ENCODE measurements around the gene NFE2L1.
A peak's percentile ranks its signal among the peaks of the same experiment; 100 is the strongest.
"Not testable (repeated sequence)": the region's sequence is repeated elsewhere in the genome, so short reads cannot be mapped to it uniquely, and the experiment has no call there.

NFE2L1 gene

GRCh38 chr17:48047741-48048383 is at the start of gene NFE2L1:
Gene NFE2L1, plus strand, starts transcription at chr17:48048359. Its CDS starts 2,760 bp downstream, at chr17:48051119.
- ATAC-seq, result peak; percentile 96
- H3K4me1 Mint-ChIP-seq, result peaks cover 66% of the 10 kb centered on the region

GRCh38 chr17:47999582-47999981 is 48.6 kb upstream of the NFE2L1 start:
- H3K4me1 Mint-ChIP-seq, result peaks cover 19% of the 10 kb centered on the region
- peaks cover 12% of the 10 kb centered on the region for H3K27me3 Mint-ChIP-seq
- H3K27ac Mint-ChIP-seq, result no peak overlapping the region
- peak; percentile 66 for ATAC-seq
- no peaks in the 10 kb centered on the region for H3K9me3 Mint-ChIP-seq
- H3K4me3 Mint-ChIP-seq, result no peak overlapping the region
- no peak for DNase-seq

More at GRCh38 chr17:48047741-48048383, at the start of gene NFE2L1:
- Mint-ChIP-seq H3K27ac (peak within 1 kb of the TSS; percentile 98 to 100), H3K4me3 (peak within 1 kb of the TSS; percentile 86 to 95), H3K9me3 (no peaks in the 10 kb centered on the region), H3K27me3 (no peaks in the 10 kb centered on the region)
- peak; percentile 97 to 99 for DNase-seq

GRCh38 chr17:48001197-48001596 is 47.0 kb upstream of the NFE2L1 start:
- H3K9me3 Mint-ChIP-seq, result no peaks in the 10 kb centered on the region
- no peak overlapping the region for H3K27ac Mint-ChIP-seq
- DNase-seq, result no peak
- H3K4me3 Mint-ChIP-seq, result no peak overlapping the region
- no peak for ATAC-seq
- H3K4me1 Mint-ChIP-seq, result peaks cover 19% of the 10 kb centered on the region
- peaks cover 16% of the 10 kb centered on the region for H3K27me3 Mint-ChIP-seq

GRCh38 chr17:48001657-48002056 is 46.5 kb upstream of the NFE2L1 start:
- ATAC-seq, H3K9me3 Mint-ChIP-seq, H3K27ac Mint-ChIP-seq, DNase-seq, H3K4me3 Mint-ChIP-seq: not testable (repeated sequence)
- Mint-ChIP-seq H3K27me3 (peaks cover 16% of the 10 kb centered on the region), H3K4me1 (peaks cover 19% of the 10 kb centered on the region)

GRCh38 chr17:48002266-48002915 is 45.8 kb upstream of the NFE2L1 start:
- no peak for DNase-seq
- peak overlapping the region in 1 of 2 donors; percentile 24 for H3K27ac Mint-ChIP-seq
- no peak for ATAC-seq
- peaks cover 19% of the 10 kb centered on the region for H3K4me1 Mint-ChIP-seq
- H3K4me3 Mint-ChIP-seq, result no peak overlapping the region
- H3K9me3 Mint-ChIP-seq, result no peaks in the 10 kb centered on the region
- peaks cover 23% of the 10 kb centered on the region for H3K27me3 Mint-ChIP-seq

GRCh38 chr17:48002916-48003416 is 45.2 kb upstream of the NFE2L1 start:
- ATAC-seq (no peak), DNase-seq (no peak)
- Mint-ChIP-seq H3K27ac (no peak overlapping the region), H3K27me3 (peaks cover 23% of the 10 kb centered on the region), H3K4me3 (no peak overlapping the region), H3K9me3 (no peaks in the 10 kb centered on the region), H3K4me1 (peaks cover 19% of the 10 kb centered on the region)

- ATAC-seq, result no peak
- no peak overlapping the region for H3K27ac Mint-ChIP-seq
- peaks cover 19% of the 10 kb centered on the region for H3K4me1 Mint-ChIP-seq
- peaks cover 23% of the 10 kb centered on the region for H3K27me3 Mint-ChIP-seq
- DNase-seq, result no peak
- H3K9me3 Mint-ChIP-seq, result no peaks in the 10 kb centered on the region
- no peak overlapping the region for H3K4me3 Mint-ChIP-seq
Observed at GRCh38 chr17:48003417-48004151, 44.6 kb upstream of the NFE2L1 start.

- no peak for ATAC-seq
- Mint-ChIP-seq H3K9me3 (no peaks in the 10 kb centered on the region), H3K4me1 (peaks cover 15% of the 10 kb centered on the region), H3K27me3 (peaks cover 30% of the 10 kb centered on the region), H3K27ac (no peak overlapping the region), H3K4me3 (no peak overlapping the region)
- no peak for DNase-seq
Observed at GRCh38 chr17:48004983-48005382, 43.2 kb upstream of the NFE2L1 start.

GRCh38 chr17:48006936-48007709 is 41.0 kb upstream of the NFE2L1 start:
- DNase-seq (no peak), ATAC-seq (no peak)
- no peaks in the 10 kb centered on the region for H3K9me3 Mint-ChIP-seq
- H3K4me3 Mint-ChIP-seq, result no peak overlapping the region
- H3K4me1 Mint-ChIP-seq, result peaks cover 26% of the 10 kb centered on the region
- H3K27ac Mint-ChIP-seq, result no peak overlapping the region
- peaks cover 45% of the 10 kb centered on the region for H3K27me3 Mint-ChIP-seq

- DNase-seq (no peak), ATAC-seq (no peak)
- peaks cover 56% of the 10 kb centered on the region for H3K27me3 Mint-ChIP-seq
- peaks cover 20% of the 10 kb centered on the region for H3K4me1 Mint-ChIP-seq
- H3K9me3 Mint-ChIP-seq, result no peaks in the 10 kb centered on the region
- H3K4me3 Mint-ChIP-seq, result no peak overlapping the region
- H3K27ac Mint-ChIP-seq, result no peak overlapping the region
Observed at GRCh38 chr17:48010193-48010592, 38.0 kb upstream of the NFE2L1 start.

GRCh38 chr17:48011405-48012150 is 36.6 kb upstream of the NFE2L1 start:
- Mint-ChIP-seq H3K27me3 (peaks cover 56% of the 10 kb centered on the region), H3K4me1 (peaks cover 23% of the 10 kb centered on the region), H3K27ac (peak overlapping the region in 1 of 2 donors; percentile 32), H3K9me3 (no peaks in the 10 kb centered on the region), H3K4me3 (peak overlapping the region; percentile 73 to 84)
- ATAC-seq (peak; percentile 83), DNase-seq (peak; percentile 41 to 43)

- no peak overlapping the region for H3K27ac Mint-ChIP-seq
- H3K4me3 Mint-ChIP-seq, result peak overlapping the region; percentile 73 to 84
- DNase-seq (peak; percentile 62 to 64), ATAC-seq (peak; percentile 83)
- H3K4me1 Mint-ChIP-seq, result peaks cover 27% of the 10 kb centered on the region
- H3K27me3 Mint-ChIP-seq, result peaks cover 51% of the 10 kb centered on the region
- no peaks in the 10 kb centered on the region for H3K9me3 Mint-ChIP-seq
Observed at GRCh38 chr17:48012151-48012520, 36.0 kb upstream of the NFE2L1 start.

- DNase-seq (no peak), ATAC-seq (no peak)
- H3K4me3 Mint-ChIP-seq, result peak overlapping the region; percentile 73 to 84
- peaks cover 32% of the 10 kb centered on the region for H3K4me1 Mint-ChIP-seq
- peaks cover 48% of the 10 kb centered on the region for H3K27me3 Mint-ChIP-seq
- no peaks in the 10 kb centered on the region for H3K9me3 Mint-ChIP-seq
- no peak overlapping the region for H3K27ac Mint-ChIP-seq
Observed at GRCh38 chr17:48012654-48013053, 35.5 kb upstream of the NFE2L1 start.

- Mint-ChIP-seq H3K27me3 (peaks cover 48% of the 10 kb centered on the region), H3K4me3 (no peak overlapping the region), H3K27ac (no peak overlapping the region), H3K9me3 (no peaks in the 10 kb centered on the region), H3K4me1 (peaks cover 41% of the 10 kb centered on the region)
- ATAC-seq, result no peak
- no peak for DNase-seq
Observed at GRCh38 chr17:48013876-48014594, 34.1 kb upstream of the NFE2L1 start.

Data from stimulated activated naive CD8-positive, alpha-beta T cell treated with anti-CD3 and anti-CD28 coated beads, Interleukin-15, amount 100 ng/mL, for 72 hours (primary cell).